Lower leg skin (tissue), 4 donors: ENCODE results near the gene JADE1. TPM values are rescaled to one million over a fixed set of nuclear protein-coding genes. Genes with fewer than 3 reads are reported as not detected.
A peak's percentile ranks its signal among the peaks of the same experiment; 100 is the strongest.

Experiments
- DNase-seq, 2 donors: peaks; one replicate each; pipeline ENCODE4 v3.0.0-alpha.2; 2019; ENCODE audit warnings: low spot score in 2 of 2
- H3K4me3 ChIP-seq: fragments of 200-600 bp; sonication (generic); 2 replicates; pipeline ENCODE4 v1.5.1; 2017; ENCODE audit warnings: mild to moderate bottlenecking, low read depth; ENCODE audit not compliant: poor library complexity, severe bottlenecking
- CTCF ChIP-seq, 3 donors: fragments of 450-650 bp; IDR thresholded peaks; one replicate each; pipeline ENCODE4 v1.5.1; 2016; ENCODE audit warnings: antibody characterized with exemption in 3 of 3, mild to moderate bottlenecking in 3 of 3, moderate library complexity in 2 of 3
- POLR2A ChIP-seq, 2 donors: fragments of 450-650 bp; IDR thresholded peaks; one replicate each; pipeline ENCODE4 v1.6.1; 2016 to 2017; ENCODE audit warnings: antibody characterized with exemption in 2 of 2, mild to moderate bottlenecking in 1 of 2, moderate library complexity in 1 of 2
- WGBS, 2 donors: methylation state at CpG; one replicate each; pipeline ENCODE4 v1.1.5; 2018; 5-methylcytosine and 5-hydroxymethylcytosine counted together
- intact Hi-C: fragments of 100-400 bp; cut with DNase I; formaldehyde crosslinking; loops from one replicate; pipeline ENCODE4 v1.15.0; 2023; ENCODE audit warnings: low total_unique reads
- total RNA-seq, 4 donors: library from RNA; depleted of rRNA; stranded (reverse); fragments of >200 nt; gene quantifications; one replicate each; pipeline ENCODE4 v1.1.0, GENCODE V29; 2016

JADE1 gene
- total RNA-seq, 4 donors from 2014 or later: 13.5 to 36.7 (median 19.6) TPM

- TF ChIP-seq CTCF (IDR thresholded peaks at IDR 0.05) (no peak), POLR2A (IDR thresholded peaks at IDR 0.05) (no peak)
- H3K4me3 ChIP-seq: no peak overlapping the region
- intact Hi-C loops: no loop called here
- no peak for DNase-seq
Measured at GRCh38 chr4:128915544-128915943, 106.0 kb downstream of the JADE1 start.

- H3K4me3 ChIP-seq: no peak overlapping the region
- 89 to 91% methylated on average over 6 of the region's 6 CpGs for WGBS, 2 donors
- peak in 1 of 2 donors; percentile 37 for DNase-seq
- intact Hi-C loops: no loop called here
- TF ChIP-seq CTCF (IDR thresholded peaks at IDR 0.05): no peak
- no peak for TF ChIP-seq POLR2A (IDR thresholded peaks at IDR 0.05)
Measured at GRCh38 chr4:128916832-128917231, 107.3 kb downstream of the JADE1 start.

GRCh38 chr4:128917781-128918180, 108.3 kb downstream of the JADE1 start:
- no peak for DNase-seq
- intact Hi-C loops: no loop called here
- 58 to 60% methylated on average over 2 of the region's 2 CpGs for WGBS, 2 donors
- H3K4me3 ChIP-seq: no peak overlapping the region
- TF ChIP-seq CTCF (IDR thresholded peaks at IDR 0.05) (no peak), POLR2A (IDR thresholded peaks at IDR 0.05) (no peak)

DNA sequence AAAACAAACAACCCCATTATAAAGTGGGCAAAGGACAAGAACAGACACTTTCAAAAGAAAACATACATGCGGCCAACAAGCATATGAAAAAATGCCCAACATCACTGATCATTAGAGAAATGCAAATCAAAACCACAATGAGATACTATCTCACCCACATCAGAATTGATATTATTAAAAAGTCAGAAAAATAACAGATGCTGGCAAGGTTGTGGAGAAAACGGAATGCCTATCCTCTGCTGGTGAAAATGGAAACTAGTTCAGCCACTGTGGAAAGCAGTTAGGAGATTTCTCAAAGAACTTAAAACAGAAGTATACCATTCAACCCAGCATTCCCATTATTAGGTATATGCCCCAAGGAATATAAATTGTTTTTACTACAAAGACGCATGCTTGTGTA, 112.5 kb downstream of the JADE1 start:
- 70 to 72% methylated on average over 3 of the region's 3 CpGs for WGBS, 2 donors
- H3K4me3 ChIP-seq: no peak overlapping the region
- no peak for DNase-seq
- intact Hi-C loops: no loop called here
- no peak for TF ChIP-seq CTCF (IDR thresholded peaks at IDR 0.05)
- no peak for TF ChIP-seq POLR2A (IDR thresholded peaks at IDR 0.05)
